Glomerular endothelial cell (primary cell): Measurements from ENCODE around the gene RNF123. TPM values are rescaled to one million over a fixed set of nuclear protein-coding genes. Genes with fewer than 3 reads are reported as not detected.

Experiments used
- DNase-seq: peaks from one replicate; pipeline ENCODE4 v3.0.0-alpha.2; 2011; ENCODE audit warnings: low read depth, low spot score; ENCODE audit errors: extremely low read depth
- total RNA-seq: library from RNA; depleted of rRNA; stranded (reverse); fragments of >200 nt; gene quantifications from 2 replicates; pipeline ENCODE4 v1.2.3, GENCODE V29; 2015

The RNF123 gene
- total RNA-seq, 1 donor from 2014 or later: 35.5 TPM

DNA sequence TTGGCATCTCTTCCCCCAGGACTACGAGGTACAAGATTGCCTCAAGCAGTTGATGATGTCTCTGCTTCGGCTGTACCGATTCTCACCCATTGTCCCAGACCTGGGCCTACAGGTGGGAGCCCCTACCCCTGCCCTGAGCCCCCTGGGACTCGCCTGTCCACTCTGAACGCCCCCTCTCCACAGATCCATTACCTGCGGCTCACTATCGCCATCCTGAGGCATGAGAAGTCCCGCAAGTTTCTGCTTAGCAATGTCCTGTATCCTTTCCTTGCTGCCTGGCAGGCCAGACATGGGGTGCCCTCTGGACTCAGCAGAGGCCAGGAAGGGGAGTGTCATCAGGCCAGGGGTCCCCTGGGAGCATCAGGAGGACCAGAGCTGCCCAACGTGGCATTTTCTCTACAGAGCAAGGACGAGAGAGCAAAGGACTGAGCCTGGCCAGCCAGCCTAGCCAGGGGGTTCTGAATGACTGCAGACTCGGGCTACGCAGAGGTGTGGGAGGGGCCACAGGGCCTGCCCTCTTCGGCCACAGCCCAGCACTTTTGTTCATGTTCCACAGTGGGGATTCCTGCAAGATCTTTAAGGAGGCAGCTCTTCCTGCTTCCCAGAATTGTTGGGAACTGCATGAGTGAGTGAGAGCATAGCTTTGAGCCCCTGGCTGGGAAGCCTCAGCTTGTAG is 11.2 kb downstream of the RNF123 start:
- no peak for DNase-seq

DNA sequence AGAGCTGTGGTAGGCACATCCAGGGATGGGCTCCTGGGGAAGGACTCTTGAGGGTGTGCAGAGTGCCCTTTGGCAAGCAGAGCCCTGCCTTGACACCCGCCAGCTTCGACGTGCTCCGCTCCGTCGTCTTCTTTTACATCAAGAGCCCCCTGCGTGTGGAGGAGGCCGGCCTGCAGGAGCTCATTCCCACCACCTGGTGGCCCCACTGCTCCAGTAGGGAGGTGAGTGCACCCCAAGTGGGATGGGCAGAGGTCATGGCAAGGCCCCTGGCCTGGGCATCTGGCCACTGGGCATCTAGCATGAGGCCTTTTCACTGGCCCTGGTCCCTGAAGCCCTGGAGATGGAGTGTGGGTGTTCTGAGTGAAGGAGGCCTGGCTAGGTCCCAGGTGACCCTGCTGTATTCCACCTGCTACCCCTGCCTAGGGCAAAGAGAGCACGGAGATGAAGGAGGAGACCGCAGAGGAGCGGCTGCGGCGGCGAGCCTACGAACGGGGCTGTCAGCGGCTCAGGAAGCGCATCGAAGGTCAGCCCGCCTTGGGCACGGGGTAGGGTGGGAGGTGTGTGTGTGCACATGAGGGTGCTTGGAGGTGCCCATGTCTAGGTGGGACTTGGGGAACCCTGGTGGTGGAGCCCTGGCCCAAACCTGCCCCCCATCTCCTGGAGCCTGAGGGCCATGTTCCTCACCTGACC is 12.2 kb downstream of the RNF123 start:
- no peak for DNase-seq

DNA sequence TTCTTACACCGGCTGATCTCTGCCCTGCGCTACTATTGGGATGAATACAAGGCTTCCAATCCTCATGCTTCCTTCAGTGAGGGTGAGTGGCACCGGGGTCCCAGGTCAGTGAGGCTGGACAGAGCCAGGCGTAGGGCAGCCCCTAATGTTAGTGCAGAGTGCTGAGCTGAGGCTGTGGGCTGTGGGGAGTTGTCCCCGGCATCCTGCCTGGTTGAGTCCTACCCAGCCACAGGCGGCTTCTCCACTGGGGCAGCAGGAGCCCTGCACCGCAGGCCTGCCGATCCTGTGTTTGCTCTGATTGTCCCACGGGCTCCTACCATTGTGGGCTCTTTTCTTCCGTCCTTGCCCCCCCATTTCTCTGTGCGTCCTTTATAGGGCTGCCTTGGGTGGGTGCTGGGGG is 13.3 kb downstream of the RNF123 start:
- DNase-seq: no peak

DNA sequence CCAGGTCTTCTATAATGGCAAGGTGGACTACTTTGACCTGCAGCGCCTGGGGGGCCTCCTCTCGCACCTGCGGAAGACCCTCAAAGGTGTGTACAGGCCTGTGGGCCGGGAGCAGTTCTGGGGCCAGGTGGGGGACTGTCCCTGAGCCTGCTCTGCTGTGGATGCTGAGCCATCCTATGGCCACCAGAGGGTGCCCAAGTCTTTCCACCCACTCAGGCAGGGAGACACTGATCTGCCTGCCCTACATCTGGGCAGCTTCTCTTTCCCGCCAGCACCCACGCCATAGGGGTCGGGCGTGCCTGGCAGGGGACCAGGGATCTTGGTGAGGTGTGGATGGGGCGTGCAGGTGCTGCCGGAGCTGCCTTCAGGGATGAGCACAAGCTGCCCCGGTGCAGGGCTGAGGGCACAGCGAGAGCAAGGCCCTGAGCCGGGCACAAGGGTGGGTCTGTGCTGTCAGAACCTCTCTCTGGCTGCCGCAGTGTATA is 14.1 kb downstream of the RNF123 start:
- DNase-seq: no peak

DNA sequence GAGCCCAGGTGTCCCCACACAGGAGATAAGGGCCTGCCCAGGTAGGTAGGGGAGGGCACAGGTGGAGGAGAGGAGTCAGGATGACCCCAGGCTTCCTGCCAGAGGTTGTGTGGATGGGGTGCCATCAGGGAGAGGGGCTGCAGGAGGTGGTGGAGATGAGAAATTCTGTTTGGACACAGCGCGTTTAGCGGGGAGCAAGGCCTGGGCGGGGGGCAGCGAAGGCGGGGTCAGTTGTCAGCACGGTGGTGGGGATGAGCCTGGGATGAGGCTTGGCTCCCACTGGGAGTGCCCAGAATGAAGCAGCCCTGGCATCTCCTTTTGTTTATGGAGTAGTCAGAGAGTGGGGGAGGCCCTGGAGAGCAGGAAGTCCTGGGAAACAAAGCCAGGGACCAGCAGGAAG is 14.6 kb downstream of the RNF123 start:
- DNase-seq: no peak

DNA sequence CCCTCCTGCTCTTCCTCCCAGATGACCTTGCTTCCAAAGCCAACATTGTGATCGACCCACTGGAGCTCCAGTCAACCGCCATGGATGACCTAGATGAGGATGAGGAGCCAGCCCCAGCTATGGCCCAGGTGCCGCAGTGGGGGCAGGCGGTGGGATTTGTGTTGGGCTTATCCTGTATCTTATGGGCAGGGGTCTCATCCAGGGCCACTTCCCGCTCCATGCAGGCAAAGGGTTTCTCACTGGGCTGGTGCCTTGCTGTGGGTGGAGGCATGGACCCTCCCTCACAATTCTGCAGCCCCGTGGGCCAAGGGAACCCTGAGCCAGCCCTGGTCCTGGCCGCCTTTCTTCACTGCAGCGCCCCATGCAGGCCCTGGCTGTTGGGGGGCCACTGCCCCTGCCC is 15.3 kb downstream of the RNF123 start:
- no peak for DNase-seq

DNA sequence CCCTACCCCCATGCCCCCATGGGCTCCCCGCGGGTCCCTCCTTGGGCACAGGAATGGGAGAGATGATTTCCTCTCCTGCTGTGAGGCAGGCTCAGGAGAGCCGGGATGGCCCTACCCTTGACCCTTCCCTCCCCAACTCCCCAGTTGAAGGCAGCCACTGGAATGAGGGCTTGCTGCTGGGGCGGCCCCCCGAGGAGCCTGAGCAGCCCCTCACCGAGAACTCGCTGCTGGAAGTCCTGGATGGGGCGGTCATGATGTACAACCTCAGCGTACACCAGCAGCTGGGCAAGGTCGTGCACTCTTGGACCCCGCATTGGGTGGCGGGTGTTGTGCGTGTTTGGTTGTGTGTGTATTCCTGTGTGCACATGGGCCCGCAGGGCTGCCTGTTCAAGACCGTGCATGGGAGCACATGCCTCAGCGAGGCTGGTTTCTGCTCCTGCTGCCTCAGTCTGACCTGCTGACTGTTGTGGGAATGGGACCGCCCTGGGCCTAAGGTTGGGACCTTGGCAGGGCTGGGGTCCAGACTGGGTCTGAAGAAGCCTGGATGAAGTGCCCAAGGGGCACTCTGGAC is 16.1 kb downstream of the RNF123 start:
- no peak for DNase-seq

DNA sequence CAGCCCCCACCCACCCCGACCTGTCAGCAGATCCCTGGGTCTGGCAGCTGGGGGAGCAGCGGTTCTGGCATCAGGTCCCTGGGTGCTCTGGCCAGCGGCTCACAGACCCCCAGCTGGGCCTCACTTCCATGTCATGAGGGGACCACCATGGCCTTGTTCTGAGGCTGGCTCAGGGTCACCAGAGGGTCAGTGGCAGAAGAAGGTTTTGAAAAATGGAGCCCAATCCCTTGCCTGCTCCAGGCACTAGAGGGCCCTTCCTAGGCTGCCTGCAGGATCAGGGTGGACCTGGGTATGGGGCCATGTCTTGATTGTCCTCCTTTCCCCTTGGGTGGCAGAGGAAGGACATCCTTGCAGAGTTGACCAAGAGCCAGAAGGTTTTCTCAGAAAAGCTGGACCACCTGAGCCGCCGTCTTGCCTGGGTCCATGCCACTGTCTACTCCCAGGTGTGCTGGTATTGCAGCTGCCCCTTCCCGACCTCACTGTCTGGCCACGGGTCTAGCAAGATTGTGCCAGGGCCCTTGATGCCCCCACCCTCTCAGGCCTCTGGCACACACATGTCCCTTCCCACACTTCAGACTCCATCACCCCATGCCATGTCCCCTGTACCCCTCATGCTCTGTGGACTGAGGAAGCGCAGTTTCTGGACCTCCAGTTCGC is 17.2 kb downstream of the RNF123 start:
- DNase-seq: no peak

DNA sequence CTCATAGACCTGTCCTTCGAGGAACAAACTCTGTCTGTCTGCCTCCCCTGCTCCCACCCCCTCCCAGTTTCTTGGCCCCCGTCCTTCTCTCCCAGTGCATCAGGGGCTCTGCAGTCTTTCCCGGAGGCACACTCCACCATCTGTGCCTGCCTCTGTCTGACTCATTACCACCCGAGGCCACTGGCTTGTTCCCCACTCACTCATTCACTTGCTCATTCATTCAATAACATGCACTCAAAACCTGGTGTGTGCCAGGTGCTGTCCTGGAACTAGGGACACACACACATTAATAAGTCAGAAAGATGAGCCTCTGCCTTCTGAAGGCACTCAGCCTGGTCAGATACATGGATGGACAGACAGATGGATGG is 17.7 kb downstream of the RNF123 start:
- DNase-seq: no peak

DNA sequence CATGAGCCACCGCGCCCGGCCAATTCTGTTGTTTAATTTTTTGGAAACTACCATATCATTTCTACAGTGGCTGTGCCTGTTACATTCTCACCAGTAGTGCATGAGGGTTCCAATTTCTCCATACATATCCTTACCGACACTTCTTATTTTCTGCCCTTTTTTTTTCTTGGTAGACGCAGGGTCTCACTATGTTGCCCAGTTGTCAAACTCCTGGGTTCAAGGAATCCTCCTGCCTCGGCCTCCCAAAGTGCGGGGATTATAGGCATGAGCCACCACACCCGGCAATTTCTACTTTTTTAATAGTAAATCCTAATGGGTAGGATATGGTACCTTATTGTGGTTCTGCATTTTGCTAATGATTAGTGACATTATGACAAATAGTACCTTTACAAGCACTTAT is 20.5 kb downstream of the RNF123 start:
- DNase-seq: no peak

DNA sequence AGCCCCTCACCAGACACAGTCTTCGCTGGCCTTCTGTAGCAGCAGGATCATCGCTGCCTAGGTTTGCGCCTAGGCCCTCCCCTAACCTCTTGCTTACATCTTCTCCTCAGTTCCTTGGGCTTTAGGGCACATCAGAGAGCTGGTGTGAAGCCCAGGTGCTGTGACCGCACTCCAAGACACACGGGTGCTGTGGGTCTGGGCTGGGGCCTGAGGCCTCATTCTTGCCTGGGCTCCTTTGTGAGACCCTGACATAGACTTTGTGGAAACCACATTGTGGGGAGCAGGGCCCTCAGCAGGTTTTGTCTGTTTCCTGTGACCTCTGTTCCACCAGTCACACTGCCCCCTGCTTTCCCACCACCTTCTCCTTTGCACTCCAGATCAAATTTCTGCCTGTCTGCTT is 22.1 kb downstream of the RNF123 start:
- no peak for DNase-seq

DNA sequence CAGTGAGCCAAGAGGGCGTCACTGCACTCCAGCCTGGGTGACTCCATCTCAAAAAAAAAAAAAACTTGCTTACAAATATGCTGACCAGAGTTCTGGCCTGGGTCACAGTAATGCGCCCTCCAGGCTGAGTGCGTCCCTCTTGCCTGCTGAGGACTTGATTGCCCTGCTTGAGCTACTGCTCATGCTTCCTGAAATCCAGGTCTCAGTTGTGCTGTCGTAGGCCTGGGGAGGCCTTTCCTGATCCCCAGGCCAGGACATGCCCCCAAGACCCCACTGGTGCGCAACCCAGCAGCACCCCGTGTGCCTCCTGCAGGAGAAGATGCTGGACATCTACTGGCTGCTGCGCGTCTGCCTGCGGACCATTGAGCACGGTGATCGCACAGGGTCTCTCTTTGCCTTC is 22.8 kb downstream of the RNF123 start:
- no peak for DNase-seq

DNA sequence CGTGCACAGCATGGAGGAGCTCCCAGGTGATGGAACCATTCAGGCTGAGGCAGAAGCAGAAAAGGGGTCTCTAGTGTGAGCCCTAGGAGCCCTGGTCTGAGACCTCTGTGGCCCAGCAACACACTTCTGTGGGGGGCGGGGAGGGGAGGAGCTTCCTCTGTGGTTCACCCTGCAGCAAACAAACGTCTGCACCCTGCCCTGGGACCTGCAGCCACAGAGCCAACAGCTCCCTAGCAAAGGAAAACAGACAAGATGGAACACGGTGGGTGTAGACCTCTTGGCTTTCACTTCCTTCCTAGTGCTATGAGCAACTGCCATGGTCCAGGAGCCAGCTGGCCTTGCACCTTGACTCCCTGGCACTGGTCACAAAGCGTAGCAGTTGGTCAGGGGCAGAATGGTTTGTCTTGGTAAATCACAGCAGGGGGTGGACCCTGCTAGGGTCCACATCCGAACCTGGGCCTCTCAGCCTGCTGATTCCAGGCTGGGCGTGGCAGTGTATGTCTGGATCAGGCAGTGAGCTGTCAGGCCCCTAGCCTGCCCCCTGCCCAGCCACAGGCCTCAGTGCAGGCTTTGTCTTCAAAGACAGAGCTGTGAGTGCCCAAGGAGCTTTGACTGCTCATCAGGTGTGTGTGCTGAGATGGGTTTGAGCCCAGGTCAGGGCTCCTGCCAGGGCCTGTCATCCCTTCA is 23.4 kb downstream of the RNF123 start:
- no peak for DNase-seq

DNA sequence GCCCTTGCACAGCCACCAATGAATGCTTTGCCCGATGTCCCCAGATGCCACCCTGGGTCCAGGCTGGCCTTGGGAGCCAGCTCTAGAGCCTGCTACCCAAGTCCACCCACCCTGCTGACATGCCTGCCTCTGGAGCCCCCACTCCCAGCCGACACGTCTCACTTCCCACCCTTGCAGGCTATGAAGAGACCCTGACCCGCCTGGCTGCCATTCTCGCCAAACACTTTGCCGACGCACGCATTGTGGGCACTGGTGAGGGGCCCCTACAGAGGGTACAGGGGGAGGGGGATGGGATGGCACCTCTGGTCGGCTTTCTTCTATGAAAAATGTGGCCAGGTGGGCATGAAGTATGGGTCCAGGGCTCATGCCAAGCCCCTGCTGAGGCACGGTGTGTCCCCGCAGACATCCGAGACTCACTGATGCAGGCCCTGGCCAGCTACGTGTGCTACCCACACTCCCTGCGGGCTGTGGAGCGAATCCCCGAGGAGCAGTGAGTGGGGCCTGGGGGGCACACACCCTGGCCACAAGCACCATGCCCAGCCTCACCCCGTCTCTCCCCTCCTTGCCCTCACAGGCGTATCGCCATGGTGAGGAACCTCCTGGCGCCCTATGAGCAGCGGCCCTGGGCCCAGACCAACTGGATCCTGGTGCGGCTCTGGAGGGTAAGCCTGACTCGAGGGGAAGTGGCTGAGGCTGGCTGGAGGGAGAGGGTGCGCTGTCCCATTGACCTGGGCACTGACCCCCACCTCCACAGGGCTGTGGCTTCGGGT is 24.2 kb downstream of the RNF123 start:
- DNase-seq: no peak

DNA sequence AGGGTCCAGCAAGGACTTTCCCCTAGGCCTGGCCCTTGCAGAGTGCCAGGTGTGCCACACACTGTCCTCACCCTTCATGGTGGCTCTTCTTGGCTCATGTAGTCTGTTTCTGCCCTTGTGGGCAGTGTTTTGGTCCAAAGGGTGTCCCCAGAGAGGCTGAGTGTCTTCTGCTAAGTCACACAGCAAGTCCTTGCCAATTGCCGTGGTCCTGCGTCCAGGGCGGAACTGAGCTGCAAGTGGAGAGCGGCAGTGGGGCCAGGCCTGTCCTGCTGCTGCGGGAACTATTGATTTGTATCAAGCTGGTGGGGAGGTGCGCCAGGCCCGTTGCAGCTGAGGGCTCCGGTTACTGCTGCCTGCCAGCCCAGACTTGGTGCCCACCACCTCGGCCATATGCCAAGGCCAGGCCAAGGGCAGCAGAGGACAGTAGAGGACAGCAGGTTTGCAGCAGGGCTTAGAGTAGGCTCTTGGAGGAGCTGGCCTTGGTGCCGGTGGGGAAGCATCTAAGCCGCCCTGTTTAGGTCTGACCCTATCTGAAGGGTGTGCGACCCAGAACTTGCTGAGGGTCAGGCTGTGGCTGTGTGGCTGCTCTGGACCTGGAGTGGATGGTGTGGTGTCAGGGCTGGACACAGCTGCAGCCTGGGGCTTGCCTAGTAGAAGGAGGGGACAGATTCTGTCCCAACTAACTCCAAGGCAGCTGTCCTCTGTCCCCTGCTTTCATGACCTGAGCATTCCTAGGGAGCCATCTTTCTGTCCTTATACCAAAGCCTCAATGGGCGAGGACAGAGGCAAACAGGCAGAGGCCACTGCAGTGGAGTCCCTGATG is 25.6 kb downstream of the RNF123 start:
- no peak for DNase-seq

DNA sequence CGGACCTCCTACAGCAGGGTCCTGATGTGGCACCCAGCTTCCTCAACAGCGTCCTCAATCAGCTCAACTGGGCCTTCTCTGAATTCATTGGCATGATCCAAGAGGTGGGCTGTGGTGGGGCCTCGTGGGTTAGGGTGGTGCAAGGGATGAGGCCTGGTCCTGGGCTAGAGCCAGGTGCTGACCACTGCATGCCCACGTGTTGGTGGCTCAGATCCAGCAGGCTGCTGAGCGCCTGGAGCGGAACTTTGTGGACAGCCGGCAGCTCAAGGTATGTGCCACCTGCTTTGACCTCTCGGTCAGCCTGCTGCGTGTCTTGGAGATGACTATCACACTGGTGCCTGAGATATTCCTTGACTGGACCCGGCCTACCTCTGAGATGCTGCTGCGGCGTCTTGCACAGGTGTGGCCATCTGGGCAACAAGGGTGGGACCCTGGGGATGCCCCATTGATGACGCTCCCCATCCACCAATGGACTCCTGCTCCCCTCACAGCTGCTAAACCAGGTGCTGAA is 26.3 kb downstream of the RNF123 start:
- no peak for DNase-seq

DNA sequence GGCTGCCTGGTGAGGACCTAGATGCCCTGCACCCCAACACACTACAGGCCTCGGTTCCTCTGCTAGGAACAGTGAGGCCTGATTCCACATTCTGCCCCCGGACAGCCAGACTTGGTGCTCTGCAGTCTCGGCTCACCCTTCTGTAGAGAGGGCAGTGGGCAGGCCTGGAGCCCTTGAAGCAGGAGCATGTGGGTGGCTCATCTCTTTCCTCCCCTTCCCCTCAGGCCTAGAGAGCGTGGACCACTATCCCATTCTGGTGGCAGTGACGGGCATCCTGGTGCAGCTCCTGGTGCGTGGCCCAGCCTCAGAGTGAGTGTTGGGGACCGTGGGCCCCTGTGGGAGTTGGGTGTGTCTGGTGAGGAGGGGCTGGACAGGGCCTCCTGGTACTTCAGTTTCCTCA is 26.8 kb downstream of the RNF123 start:
- no peak for DNase-seq

DNA sequence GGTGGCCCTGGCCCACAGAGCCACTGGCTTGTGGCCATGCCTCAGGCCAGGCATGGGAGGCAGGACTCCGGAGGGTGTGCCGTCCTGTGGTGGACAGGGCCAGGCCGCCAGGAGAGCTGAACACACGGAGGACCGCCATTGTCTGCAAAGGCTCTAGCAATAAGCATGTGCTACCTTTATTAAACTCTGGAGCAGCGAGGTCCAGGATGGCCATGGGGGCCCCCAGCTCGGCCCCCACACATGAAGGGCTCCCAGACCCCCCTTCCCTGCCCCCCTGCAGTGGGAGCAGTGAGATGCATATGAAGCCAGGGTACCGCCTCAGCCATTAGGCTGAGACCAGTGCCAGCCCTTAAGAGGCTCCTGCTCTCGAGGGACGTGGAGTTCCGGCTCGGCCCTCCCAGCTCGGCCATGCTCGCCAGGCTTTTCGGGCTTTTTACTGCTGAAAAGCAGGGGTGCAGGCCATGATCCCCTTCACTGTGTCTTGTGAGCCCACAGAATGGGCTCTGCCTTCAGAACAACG is 27.4 kb downstream of the RNF123 start:
- DNase-seq: no peak
